Stimulated activated effector memory CD8-positive, alpha-beta T cell treated with anti-CD3 and anti-CD28 coated beads, Interleukin-12 subunit alpha, Interleukin-12 subunit beta, amount 100 ng/mL, for 72 hours (primary cell): ENCODE results near the gene ZEB2.
A peak's percentile ranks its signal among the peaks of the same experiment; 100 is the strongest.

Source experiments
- ATAC-seq: fragments of 150-1000 bp; cut with Tn5 transposase; 2 replicates; pipeline ENCODE4 v1.10.0; 2021
- DNase-seq, 2 donors: peaks; one replicate each; pipeline ENCODE4 v3.0.0; 2021 to 2022; ENCODE audit warnings: low spot score in 2 of 2
- H3K27ac Mint-ChIP-seq: one replicate; pipeline ENCODE4 v1.8.0; 2022; ENCODE audit warnings: mild to moderate bottlenecking, mixed read lengths
- H3K36me3 Mint-ChIP-seq: one replicate; pipeline ENCODE4 v1.8.0; 2022; ENCODE audit warnings: mild to moderate bottlenecking, mixed read lengths
- H3K4me1 Mint-ChIP-seq: one replicate; pipeline ENCODE4 v1.8.0; 2022; ENCODE audit warnings: mixed read lengths
- H3K4me3 Mint-ChIP-seq: one replicate; pipeline ENCODE4 v1.8.0; 2022; ENCODE audit warnings: mild to moderate bottlenecking, mixed read lengths
- H3K9me3 Mint-ChIP-seq: one replicate; pipeline ENCODE4 v1.8.0; 2022; ENCODE audit warnings: mixed read lengths

Gene ZEB2

DNA sequence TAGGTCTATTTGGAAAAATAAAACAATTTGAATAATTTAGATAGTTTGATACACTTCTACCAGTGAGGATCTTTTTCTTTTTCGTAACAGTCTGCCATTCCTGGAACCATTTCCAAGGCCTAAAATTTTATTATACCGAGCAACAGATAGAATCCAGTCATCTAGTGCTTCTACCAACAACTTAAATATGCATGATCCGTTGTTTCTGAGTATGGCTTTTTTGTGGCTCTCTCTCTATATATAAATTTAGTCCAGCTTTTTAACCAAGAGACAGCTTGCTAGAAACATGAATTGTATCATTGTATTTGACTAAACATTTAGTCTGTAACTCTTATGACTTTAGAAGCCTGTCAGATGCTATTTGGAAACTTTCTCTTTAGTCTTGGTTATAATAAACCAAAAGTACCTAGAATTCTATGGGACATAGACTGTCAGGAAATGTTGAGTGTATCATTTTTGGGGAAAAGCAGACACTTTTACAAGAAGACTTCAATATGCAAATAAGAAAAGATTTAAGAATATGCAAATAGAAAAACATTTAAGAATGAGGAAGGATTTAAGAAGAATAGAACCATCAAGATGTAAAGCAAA, 161.4 kb downstream of the ZEB2 start:
- Mint-ChIP-seq H3K4me3 (peak overlapping the region; percentile 49), H3K27ac (peak overlapping the region; percentile 96)
- peak; percentile 29 for ATAC-seq

DNA sequence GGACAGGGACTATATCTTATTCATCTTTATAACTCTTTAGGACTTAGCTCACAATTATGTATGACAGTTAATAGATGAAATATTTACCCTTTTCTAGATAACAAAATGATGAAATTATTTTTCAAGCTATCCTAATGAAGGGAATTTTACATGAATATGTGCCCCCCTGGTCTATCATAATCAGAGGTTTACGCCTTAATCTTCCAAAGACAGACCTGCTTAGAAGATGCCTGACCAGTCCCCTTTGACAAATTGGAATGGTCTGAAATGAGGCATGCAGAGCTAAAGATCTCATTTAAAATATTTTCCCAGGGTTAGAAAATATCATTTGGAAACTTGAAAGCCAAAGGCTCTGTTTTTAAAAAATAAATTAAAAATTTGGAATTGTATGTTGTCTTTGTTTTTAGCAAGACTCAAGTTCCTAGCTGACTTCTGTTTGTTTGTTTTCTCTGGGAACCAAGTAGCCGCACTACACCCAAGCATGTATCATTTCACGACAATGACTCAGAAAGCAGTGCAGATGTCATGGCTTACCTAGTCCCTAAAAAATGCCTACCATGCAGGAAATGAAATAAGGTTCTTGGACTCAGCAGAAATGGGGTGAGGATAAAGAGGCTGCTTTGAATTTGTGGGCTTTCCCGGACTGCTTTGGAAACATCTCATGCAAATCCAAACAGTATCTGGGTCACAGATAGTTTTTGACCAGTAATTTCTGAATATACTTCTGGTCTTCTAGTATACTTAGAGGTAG, 162.1 kb downstream of the ZEB2 start:
- DNase-seq (peak in 1 of 2 donors; percentile 65), ATAC-seq (peak; percentile 90)
- Mint-ChIP-seq H3K27ac (peak overlapping the region; percentile 96), H3K4me3 (peak overlapping the region; percentile 49), H3K9me3 (no peaks in the 10 kb centered on the region), H3K4me1 (peaks cover 44% of the 10 kb centered on the region), H3K36me3 (peaks cover 9% of the 10 kb centered on the region)

More for the DNA sequence above, 161.4 kb downstream of the ZEB2 start:
- peaks cover 9% of the 10 kb centered on the region for H3K36me3 Mint-ChIP-seq
- peaks cover 44% of the 10 kb centered on the region for H3K4me1 Mint-ChIP-seq
- no peak for DNase-seq
- no peaks in the 10 kb centered on the region for H3K9me3 Mint-ChIP-seq

- Mint-ChIP-seq H3K9me3 (no peaks in the 10 kb centered on the region), H3K4me3 (no peak overlapping the region), H3K4me1 (peaks cover 38% of the 10 kb centered on the region), H3K27ac (peak overlapping the region; percentile 96), H3K36me3 (peaks cover 9% of the 10 kb centered on the region)
- ATAC-seq = no peak
- DNase-seq = no peak
Measured at GRCh38 chr2:144356402-144356801, 163.5 kb downstream of the ZEB2 start.

DNA sequence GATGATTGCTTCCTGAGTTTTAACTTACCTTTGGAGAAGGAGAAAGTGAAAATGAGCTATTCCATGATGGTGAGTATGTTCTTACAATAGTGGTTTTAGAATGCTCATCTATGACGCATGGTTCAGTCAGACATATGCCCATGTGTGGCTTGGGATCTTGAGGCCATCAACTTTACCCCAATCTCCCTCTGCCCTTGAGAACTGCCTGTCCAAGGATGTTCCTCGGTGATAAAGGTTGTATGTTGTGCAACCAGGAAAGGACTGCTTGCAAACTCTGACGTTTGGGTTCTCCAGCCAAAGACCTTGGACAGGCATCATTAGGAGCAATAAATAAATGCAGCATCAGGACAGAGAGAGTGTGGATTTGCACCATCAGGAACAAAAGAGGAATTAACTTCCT, 165.0 kb downstream of the ZEB2 start:
- Mint-ChIP-seq H3K36me3 (peaks cover 9% of the 10 kb centered on the region), H3K4me1 (peaks cover 45% of the 10 kb centered on the region), H3K4me3 (no peak overlapping the region), H3K9me3 (no peaks in the 10 kb centered on the region), H3K27ac (no peak overlapping the region)
- DNase-seq = no peak
- ATAC-seq = no peak

DNA sequence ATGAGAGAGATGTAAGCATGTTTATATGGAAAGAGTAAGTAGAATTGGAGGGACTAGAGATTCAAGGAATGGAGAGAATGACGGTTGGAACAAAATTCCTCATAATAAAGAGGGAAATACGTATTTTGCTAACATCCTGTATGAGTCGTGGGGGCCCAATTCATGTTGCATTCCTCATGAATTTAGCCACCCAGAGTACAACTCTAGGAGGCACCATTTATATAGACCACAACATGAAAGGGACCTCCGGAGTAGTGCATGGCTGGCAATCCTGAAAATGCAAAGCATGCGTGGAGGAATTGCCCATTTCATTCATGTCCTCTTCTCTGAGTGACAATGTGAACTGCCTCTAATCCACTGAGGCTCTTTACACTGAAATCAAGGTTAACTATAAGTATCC, 168.2 kb downstream of the ZEB2 start:
- no peaks in the 10 kb centered on the region for H3K36me3 Mint-ChIP-seq

GRCh38 chr2:144350151-144350802, 169.6 kb downstream of the ZEB2 start:
- Mint-ChIP-seq H3K36me3 (no peaks in the 10 kb centered on the region), H3K4me3 (peak overlapping the region; percentile 26), H3K27ac (peak overlapping the region; percentile 86), H3K4me1 (peaks cover 7% of the 10 kb centered on the region), H3K9me3 (no peaks in the 10 kb centered on the region)
- no peak for DNase-seq
- ATAC-seq = peak; percentile 61

More for the DNA sequence above, 168.2 kb downstream of the ZEB2 start:
- Mint-ChIP-seq H3K4me1 (peaks cover 20% of the 10 kb centered on the region), H3K27ac (no peak overlapping the region), H3K9me3 (no peaks in the 10 kb centered on the region), H3K4me3 (no peak overlapping the region)
- ATAC-seq (no peak), DNase-seq (no peak)

- DNase-seq (no peak), ATAC-seq (no peak)
- no peaks in the 10 kb centered on the region for H3K9me3 Mint-ChIP-seq
- H3K4me3 Mint-ChIP-seq = no peak overlapping the region
- H3K36me3 Mint-ChIP-seq = no peaks in the 10 kb centered on the region
- H3K4me1 Mint-ChIP-seq = peaks cover 12% of the 10 kb centered on the region
- peak overlapping the region; percentile 86 for H3K27ac Mint-ChIP-seq
Measured at GRCh38 chr2:144349674-144350073, 170.2 kb downstream of the ZEB2 start.

- no peaks in the 10 kb centered on the region for H3K36me3 Mint-ChIP-seq
- no peak overlapping the region for H3K27ac Mint-ChIP-seq
- no peaks in the 10 kb centered on the region for H3K9me3 Mint-ChIP-seq
- H3K4me3 Mint-ChIP-seq = no peak overlapping the region
- ATAC-seq (no peak), DNase-seq (no peak)
- peaks cover 12% of the 10 kb centered on the region for H3K4me1 Mint-ChIP-seq
Measured at GRCh38 chr2:144348846-144349245, 171.1 kb downstream of the ZEB2 start.

- H3K27ac Mint-ChIP-seq = no peak overlapping the region
- no peak for ATAC-seq
- peaks cover 12% of the 10 kb centered on the region for H3K4me1 Mint-ChIP-seq
- no peak for DNase-seq
- no peaks in the 10 kb centered on the region for H3K36me3 Mint-ChIP-seq
- H3K4me3 Mint-ChIP-seq = no peak overlapping the region
- H3K9me3 Mint-ChIP-seq = no peaks in the 10 kb centered on the region
Measured at GRCh38 chr2:144346229-144346628, 173.7 kb downstream of the ZEB2 start.

DNA sequence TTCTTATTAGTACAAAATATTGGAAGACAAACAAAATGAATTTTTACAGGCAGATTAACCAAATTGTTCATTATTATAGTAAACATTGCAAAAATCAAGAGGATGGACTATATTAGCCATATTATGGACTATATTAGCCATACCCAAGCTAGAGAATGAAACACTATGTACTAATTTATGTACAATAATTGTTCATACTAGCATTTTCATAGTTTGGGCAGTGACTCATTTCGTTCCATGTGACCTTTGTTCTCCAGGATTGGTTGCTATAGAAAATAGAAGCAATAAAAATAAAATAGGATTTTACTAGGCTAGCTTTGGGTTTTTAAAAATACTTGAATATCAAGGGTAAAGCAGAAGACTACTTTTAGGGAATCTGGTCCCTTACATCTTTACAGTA, 176.8 kb downstream of the ZEB2 start:
- peak; percentile 85 for ATAC-seq
- H3K4me1 Mint-ChIP-seq = peaks cover 12% of the 10 kb centered on the region
- H3K9me3 Mint-ChIP-seq = no peaks in the 10 kb centered on the region
- DNase-seq = no peak
- H3K27ac Mint-ChIP-seq = no peak overlapping the region
- no peak overlapping the region for H3K4me3 Mint-ChIP-seq
- no peaks in the 10 kb centered on the region for H3K36me3 Mint-ChIP-seq

- Mint-ChIP-seq H3K4me1 (peaks cover 12% of the 10 kb centered on the region), H3K36me3 (no peaks in the 10 kb centered on the region), H3K27ac (no peak overlapping the region), H3K4me3 (no peak overlapping the region), H3K9me3 (no peaks in the 10 kb centered on the region)
- DNase-seq (no peak), ATAC-seq (no peak)
Measured at GRCh38 chr2:144341538-144341937, 178.4 kb downstream of the ZEB2 start.

- no peaks in the 10 kb centered on the region for H3K9me3 Mint-ChIP-seq
- DNase-seq = no peak
- no peaks in the 10 kb centered on the region for H3K36me3 Mint-ChIP-seq
- H3K4me3 Mint-ChIP-seq = no peak overlapping the region
- no peak for ATAC-seq
- no peak overlapping the region for H3K27ac Mint-ChIP-seq
- peaks cover 7% of the 10 kb centered on the region for H3K4me1 Mint-ChIP-seq
Measured at GRCh38 chr2:144339048-144339447, 180.9 kb downstream of the ZEB2 start.

DNA sequence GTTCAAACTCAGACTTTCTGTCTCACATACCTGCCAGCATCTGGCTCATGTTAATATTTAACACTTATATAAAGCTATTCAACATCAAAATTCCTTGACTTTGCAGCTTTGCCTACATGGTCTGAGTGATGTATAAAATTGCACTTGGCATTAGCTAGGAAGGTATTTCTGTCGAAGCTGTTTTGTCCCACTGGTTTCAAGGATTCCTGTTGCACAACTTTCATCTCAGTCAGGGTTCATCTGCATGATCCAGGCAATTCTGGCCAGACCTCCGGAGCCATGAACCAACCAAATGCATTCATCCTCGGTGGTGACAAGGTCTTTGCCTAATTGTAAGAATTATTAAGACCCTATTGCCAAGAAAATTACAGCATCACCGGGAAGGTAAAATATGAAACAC, 185.4 kb downstream of the ZEB2 start:
- Mint-ChIP-seq H3K9me3 (no peaks in the 10 kb centered on the region), H3K4me1 (peaks cover 18% of the 10 kb centered on the region), H3K36me3 (peaks cover 37% of the 10 kb centered on the region), H3K4me3 (no peak overlapping the region), H3K27ac (no peak overlapping the region)
- no peak for DNase-seq
- ATAC-seq = no peak
